RCC 7860 (cell line): ENCODE results near the gene DAGLA.
A peak's percentile ranks its signal among the peaks of the same experiment; 100 is the strongest.

Experiments used
- DNase-seq: peaks from one replicate; pipeline ENCODE4 v3.0.0-alpha.2; 2015; ENCODE audit warnings: low spot score
- FAIRE-seq: peaks from 2 replicates; lab custom pipeline; 2012; peaks lifted over from hg19 to GRCh38; lab: Jason Lieb, UNC

DAGLA gene

GRCh38 chr11:61725781-61726231 is 45.6 kb downstream of the DAGLA start:
- FAIRE-seq: peak; percentile 82
- DNase-seq: peak; percentile 87

GRCh38 chr11:61726775-61727174 is 46.6 kb downstream of the DAGLA start:
- no peak for FAIRE-seq
- DNase-seq: no peak

- DNase-seq: no peak
- FAIRE-seq: no peak
Observed at GRCh38 chr11:61727401-61727811, 47.2 kb downstream of the DAGLA start.

GRCh38 chr11:61728066-61728939 is 48.1 kb downstream of the DAGLA start:
- DNase-seq: peak; percentile 87
- FAIRE-seq: peak; percentile 85

GRCh38 chr11:61728940-61729219 is 48.7 kb downstream of the DAGLA start:
- peak; percentile 86 for DNase-seq
- FAIRE-seq: peak; percentile 85

GRCh38 chr11:61730240-61730994 is 50.2 kb downstream of the DAGLA start:
- DNase-seq: peak; percentile 47
- no peak for FAIRE-seq

- FAIRE-seq (no peak), DNase-seq (no peak)
Observed at GRCh38 chr11:61731211-61731951, 51.2 kb downstream of the DAGLA start.

- no peak for DNase-seq
- no peak for FAIRE-seq
Observed at GRCh38 chr11:61731952-61732675, 51.9 kb downstream of the DAGLA start.

- no peak for FAIRE-seq
- no peak for DNase-seq
Observed at GRCh38 chr11:61732705-61733104, 52.5 kb downstream of the DAGLA start.

- no peak for FAIRE-seq
- DNase-seq: peak; percentile 44
Observed at GRCh38 chr11:61733120-61733978, 53.2 kb downstream of the DAGLA start.

- FAIRE-seq: no peak
- no peak for DNase-seq
Observed at GRCh38 chr11:61734767-61735166, 54.6 kb downstream of the DAGLA start.

GRCh38 chr11:61735391-61735790 is 55.2 kb downstream of the DAGLA start:
- FAIRE-seq (no peak), DNase-seq (no peak)

- DNase-seq (no peak), FAIRE-seq (no peak)
Observed at GRCh38 chr11:61736310-61736709, 56.1 kb downstream of the DAGLA start.

- no peak for FAIRE-seq
- DNase-seq: no peak
Observed at GRCh38 chr11:61737131-61737530, 56.9 kb downstream of the DAGLA start.

GRCh38 chr11:61737636-61738386 is 57.6 kb downstream of the DAGLA start:
- DNase-seq: no peak
- FAIRE-seq: no peak

GRCh38 chr11:61738776-61739175 is 58.6 kb downstream of the DAGLA start:
- no peak for FAIRE-seq
- no peak for DNase-seq

GRCh38 chr11:61739413-61739812 is 59.2 kb downstream of the DAGLA start:
- FAIRE-seq: no peak
- DNase-seq: no peak

- FAIRE-seq (no peak), DNase-seq (no peak)
Observed at GRCh38 chr11:61739966-61740365, 59.8 kb downstream of the DAGLA start.

- DNase-seq: no peak
- no peak for FAIRE-seq
Observed at GRCh38 chr11:61742391-61742790, 62.2 kb downstream of the DAGLA start.
